Measurements from ENCODE around the gene FUNDC1.
A peak's percentile ranks its signal among the peaks of the same experiment; 100 is the strongest.
"Not testable (repeated sequence)": the region's sequence is repeated elsewhere in the genome, so short reads cannot be mapped to it uniquely, and the experiment has no call there.

FUNDC1 gene

GRCh38 chrX:44542567-44543325 lies at the start of gene FUNDC1:
FUNDC1 (minus strand) TSS chrX:44542859; CDS start chrX:44542832, 27 bp downstream.
- no peak for TF ChIP-seq ZNF274 (IDR thresholded peaks at IDR 0.05; ENCODE audit: low read depth, low read length)
- peak within 1 kb of the TSS; percentile 66 for H3K4me3 ChIP-seq (ENCODE audit: low read length)

DNA sequence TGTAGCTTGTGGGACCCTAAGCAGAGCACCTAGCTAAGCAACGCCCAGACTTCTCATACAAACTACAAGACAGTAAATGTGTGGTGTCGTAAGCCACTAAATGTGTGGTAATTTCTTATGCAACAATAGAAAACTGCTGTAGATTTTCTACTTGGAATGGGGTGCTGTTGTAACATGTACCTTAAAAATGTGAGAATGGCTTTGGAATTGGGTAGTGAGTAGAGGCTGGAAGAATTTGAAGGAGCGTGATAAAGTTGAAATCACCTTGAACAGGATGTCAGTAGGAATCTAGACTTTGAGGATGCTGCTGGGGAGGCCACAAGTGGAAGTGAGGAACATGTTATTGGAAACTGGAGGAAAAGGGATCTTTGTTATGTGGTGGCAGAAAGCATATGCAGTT lies 43.2 kb upstream of the FUNDC1 start:
- no peak overlapping the region for H3K4me3 ChIP-seq (ENCODE audit: low read length)
- TF ChIP-seq ZNF274 (IDR thresholded peaks at IDR 0.05; ENCODE audit: low read depth, low read length), result no peak

- no peak overlapping the region for H3K4me3 ChIP-seq (ENCODE audit: low read length)
- TF ChIP-seq ZNF274 (IDR thresholded peaks at IDR 0.05; ENCODE audit: low read depth, low read length), result no peak
These were observed 37.8 kb upstream of the FUNDC1 start for GRCh38 chrX:44580466-44580865.

GRCh38 chrX:44572340-44572938 lies 29.8 kb upstream of the FUNDC1 start:
- no peak for TF ChIP-seq ZNF274 (IDR thresholded peaks at IDR 0.05; ENCODE audit: low read depth, low read length)

DNA sequence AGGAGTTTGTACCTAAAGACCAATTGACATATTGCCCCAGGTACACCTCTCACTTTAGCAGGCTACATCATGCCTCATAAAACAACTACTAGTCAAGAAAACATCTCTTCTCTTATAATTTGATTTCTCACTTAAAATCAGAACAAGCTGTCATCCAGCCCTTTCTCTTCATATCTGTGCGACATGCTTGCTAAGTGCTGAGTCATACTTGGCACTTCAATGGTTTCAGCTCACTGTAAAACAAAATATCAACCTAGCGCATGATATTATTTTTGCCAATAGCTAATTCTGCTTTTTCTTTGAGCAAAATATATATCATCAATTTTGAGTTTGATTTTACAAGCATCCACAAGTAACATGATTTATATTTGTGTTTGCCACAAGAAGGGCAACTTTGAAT lies 27.9 kb upstream of the FUNDC1 start:
- TF ChIP-seq ZNF274 (IDR thresholded peaks at IDR 0.05; ENCODE audit: low read depth, low read length), result no peak
- no peak overlapping the region for H3K4me3 ChIP-seq (ENCODE audit: low read length)

More at GRCh38 chrX:44572340-44572938, 29.8 kb upstream of the FUNDC1 start:
- no peak overlapping the region for H3K4me3 ChIP-seq (ENCODE audit: low read length)

DNA sequence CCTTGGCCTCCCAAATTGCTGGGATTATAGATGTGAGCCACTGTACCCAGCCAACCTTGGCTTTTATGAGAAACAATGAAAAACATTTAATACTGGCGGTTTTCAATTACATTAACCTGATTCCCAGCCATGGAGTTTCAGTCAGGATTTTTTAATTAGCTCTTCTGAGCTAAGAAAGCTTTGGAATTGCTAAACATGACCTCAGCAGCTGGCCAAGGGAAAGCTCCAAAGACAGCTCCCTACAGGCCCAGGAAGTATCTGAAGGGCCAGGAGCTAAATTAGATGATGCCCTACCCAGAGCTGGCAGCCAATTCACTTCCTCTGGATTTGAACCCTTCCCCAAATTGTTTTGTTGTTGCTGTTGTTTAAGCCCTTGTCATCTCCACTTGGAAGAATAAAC lies 26.5 kb upstream of the FUNDC1 start:
- no peak for TF ChIP-seq ZNF274 (IDR thresholded peaks at IDR 0.05; ENCODE audit: low read depth, low read length)
- no peak overlapping the region for H3K4me3 ChIP-seq (ENCODE audit: low read length)

GRCh38 chrX:44568196-44568595 lies 25.5 kb upstream of the FUNDC1 start:
- no peak for TF ChIP-seq ZNF274 (IDR thresholded peaks at IDR 0.05; ENCODE audit: low read depth, low read length)
- no peak overlapping the region for H3K4me3 ChIP-seq (ENCODE audit: low read length)

- not testable (repeated sequence) for H3K4me3 ChIP-seq (ENCODE audit: low read length)
These were observed 19.2 kb upstream of the FUNDC1 start for GRCh38 chrX:44561896-44562295.

DNA sequence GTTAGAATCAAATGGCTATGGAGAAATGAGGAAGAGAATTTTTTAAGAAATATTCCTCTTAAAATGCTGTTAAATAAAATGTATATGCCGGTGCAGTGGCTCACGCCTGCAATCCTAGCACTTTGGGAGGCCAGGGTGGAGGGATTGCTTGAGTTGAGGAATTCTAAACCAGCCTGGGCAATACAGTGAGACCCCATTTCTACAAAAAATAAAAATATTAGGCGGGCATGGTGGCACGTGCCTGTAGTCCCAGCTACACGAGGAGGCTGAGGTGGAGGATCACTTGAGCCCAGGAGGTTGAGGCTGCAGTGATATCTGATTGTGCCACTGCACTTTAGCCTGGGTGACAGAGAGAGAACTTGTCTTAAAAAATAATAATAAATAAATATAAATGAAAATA lies 7.9 kb upstream of the FUNDC1 start:
- no peak overlapping the region for H3K4me3 ChIP-seq (ENCODE audit: low read length)
- TF ChIP-seq ZNF274 (IDR thresholded peaks at IDR 0.05; ENCODE audit: low read depth, low read length), result no peak

GRCh38 chrX:44545454-44545853 lies 2.8 kb upstream of the FUNDC1 start:
- not testable (repeated sequence) for H3K4me3 ChIP-seq (ENCODE audit: low read length)

DNA sequence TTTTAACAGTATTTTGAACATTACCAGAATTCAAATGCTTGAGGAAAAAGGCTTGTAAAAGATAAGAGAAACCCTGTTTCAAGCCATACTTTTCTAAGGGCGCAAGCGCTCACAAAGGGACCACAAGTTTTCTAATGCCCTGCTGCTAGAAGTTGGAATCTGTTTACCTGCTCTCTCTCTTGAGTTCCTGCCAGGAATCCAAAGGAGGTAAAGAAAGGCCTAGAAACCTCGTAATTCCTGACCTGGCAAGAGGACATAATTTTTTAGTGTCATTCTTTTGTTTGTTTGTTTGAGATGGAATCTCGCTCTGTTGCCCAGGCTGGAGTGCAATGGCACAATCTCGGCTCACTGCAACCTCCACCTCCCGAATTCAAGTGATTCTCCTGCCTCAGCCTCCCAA lies 1.4 kb upstream of the FUNDC1 start:
- no peak for TF ChIP-seq ZNF274 (IDR thresholded peaks at IDR 0.05; ENCODE audit: low read depth, low read length)
- H3K4me3 ChIP-seq (ENCODE audit: low read length), result no peak overlapping the region

DNA sequence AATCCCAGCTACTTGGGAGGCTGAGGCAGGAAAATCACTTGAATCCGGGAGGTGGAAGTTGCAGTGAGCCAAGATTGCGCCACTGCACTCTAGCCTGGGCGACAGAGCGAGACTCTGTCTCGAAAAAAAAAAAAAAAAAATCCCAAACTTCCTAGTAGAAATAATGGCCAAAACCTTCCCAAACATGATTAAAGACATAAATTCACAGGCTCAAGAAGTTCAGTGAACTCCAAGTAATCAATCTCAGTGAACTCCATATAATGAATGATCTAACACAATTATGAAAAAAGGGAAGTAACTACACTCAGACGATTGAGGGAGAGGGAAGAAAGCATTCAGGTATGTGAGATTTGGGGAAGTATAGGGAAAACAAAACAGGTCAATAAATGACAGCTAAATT lies 6.5 kb downstream of the FUNDC1 start:
- no peak for TF ChIP-seq ZNF274 (IDR thresholded peaks at IDR 0.05; ENCODE audit: low read depth, low read length)
- H3K4me3 ChIP-seq (ENCODE audit: low read length), result no peak overlapping the region

DNA sequence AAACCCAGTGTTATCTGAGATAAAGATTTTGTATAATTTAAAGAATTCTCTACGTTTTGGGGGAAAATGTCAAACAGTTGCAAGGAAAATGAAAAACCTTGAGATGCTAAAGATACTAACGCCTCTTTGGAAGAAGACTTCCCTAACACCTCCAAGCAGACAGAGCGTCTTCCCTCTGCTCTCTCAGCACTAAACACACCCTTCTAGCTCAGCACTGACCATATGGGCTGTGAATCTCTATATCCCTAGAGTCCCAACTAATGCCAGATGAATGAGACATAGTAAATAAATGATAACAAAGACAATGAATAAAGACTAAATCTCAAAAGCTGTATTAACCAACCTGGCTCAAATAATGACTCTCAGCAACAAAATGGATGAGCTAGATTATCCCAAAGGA lies 13.3 kb downstream of the FUNDC1 start:
- TF ChIP-seq ZNF274 (IDR thresholded peaks at IDR 0.05; ENCODE audit: low read depth, low read length), result no peak
- no peak overlapping the region for H3K4me3 ChIP-seq (ENCODE audit: low read length)

DNA sequence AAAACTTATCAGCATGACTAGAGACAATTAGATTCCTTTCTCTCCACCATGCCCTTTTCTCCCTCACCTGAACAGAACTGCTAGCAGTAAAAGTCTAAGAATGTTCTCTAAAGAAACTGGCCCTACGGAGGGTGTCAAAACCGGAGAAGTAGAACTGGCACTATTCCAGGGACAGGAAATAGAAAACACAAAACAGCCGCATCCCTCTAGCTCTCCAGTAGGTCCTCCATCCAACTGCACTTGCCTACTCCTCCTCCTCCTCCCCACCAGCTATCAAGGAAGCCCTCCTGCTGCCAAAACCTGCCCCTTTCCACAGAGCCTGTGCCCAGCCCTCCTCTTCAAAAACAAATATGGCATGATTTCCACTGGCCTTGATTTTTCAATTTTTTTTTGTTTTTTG lies 28.4 kb downstream of the FUNDC1 start:
- no peak overlapping the region for H3K4me3 ChIP-seq (ENCODE audit: low read length)
- TF ChIP-seq ZNF274 (IDR thresholded peaks at IDR 0.05; ENCODE audit: low read depth, low read length), result no peak

DNA sequence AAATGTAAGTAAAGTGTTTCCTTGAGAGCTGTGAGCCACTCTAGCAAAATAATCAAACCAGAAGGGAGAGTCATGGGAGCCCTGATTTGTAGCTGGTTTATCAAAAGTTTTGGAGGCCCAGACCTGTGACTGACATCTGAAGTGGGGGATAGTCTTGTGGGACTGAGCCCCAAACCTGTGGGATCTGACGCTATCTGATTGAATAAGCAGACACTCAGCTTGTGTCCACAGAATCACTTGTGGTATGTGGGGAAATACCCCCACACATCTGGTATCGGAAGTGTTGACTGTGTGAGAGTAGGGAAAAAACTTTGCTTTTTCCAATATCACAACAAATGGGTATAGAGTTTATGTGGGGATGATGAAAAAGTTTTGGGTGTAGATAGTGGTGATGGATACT lies 35.4 kb downstream of the FUNDC1 start:
- H3K4me3 ChIP-seq (ENCODE audit: low read length), result no peak overlapping the region
- TF ChIP-seq ZNF274 (IDR thresholded peaks at IDR 0.05; ENCODE audit: low read depth, low read length), result no peak

DNA sequence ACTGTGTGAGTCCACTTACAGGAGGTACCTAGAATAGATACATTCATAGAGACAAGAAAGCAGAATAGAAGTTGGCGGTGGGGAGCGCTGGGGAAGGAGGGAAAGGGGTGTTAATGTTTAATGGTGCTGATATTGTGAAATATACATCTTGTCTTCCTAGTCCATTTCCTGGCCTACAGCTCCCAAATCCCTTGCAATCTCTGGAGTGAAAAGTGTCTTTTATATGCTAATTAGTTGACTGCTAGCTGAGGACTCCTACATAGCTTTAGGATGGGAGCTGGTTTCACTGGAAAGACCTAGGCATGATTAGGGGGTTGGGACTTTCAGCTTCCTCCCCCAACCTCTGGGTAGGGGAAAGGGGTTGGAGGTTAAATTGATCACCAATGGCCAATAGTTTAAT lies 36.0 kb downstream of the FUNDC1 start:
- no peak for TF ChIP-seq ZNF274 (IDR thresholded peaks at IDR 0.05; ENCODE audit: low read depth, low read length)
- no peak overlapping the region for H3K4me3 ChIP-seq (ENCODE audit: low read length)

Measured in GM08714 (cell line).